HG02885 (cell line): Measurements from ENCODE around the gene ARF1.
A peak's percentile ranks its signal among the peaks of the same experiment; 100 is the strongest.

Source experiments
- ATAC-seq: cut with Tn5 transposase; IDR thresholded peaks from one replicate; pipeline ENCODE4 v1.9.1; 2021; ENCODE audit warnings: mild to moderate bottlenecking; ENCODE audit not compliant: unreplicated experiment, poor library complexity

The ARF1 gene

DNA sequence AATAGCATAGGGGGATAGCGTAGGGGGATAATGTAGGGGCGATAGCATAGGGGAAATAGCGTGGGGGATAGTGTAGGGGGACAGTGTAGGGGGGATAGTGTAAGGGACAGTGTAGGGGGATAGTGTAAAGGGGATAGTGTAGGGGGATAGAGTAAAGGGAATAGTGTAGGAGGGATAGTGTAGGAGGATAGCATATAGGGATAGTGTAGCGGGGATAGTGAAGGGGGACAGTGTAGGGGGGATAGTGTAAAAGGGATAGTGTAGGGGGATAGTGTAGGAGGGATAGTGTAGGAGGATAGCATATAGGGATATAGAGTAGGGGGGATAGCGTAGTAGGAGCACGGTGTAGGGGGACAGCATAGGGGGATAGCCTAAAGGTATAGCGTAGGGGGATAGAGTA is 14.1 kb upstream of the ARF1 start:
- no peak for ATAC-seq

DNA sequence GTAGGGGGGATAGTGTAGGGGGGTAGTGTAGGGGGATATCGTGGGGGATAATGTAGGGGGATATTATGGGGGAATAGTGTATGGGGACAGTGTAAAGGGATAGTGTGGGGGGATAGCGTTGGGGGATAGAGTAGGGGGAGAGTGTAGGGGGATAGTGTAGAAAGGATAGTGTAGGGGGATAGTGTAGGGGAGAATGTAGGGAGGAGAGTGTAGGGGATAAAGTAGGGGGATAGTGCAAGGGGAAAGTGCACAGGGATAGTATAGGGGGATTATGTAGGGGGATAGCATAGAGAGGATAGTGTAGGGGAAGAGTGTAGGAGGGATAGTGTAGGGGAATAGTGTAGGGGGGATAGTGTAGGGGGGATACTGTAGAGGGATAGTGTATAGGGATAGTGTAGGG is 12.3 kb upstream of the ARF1 start:
- ATAC-seq = no peak

GRCh38 chr1:228070851-228071250 is 11.7 kb upstream of the ARF1 start:
- no peak for ATAC-seq

DNA sequence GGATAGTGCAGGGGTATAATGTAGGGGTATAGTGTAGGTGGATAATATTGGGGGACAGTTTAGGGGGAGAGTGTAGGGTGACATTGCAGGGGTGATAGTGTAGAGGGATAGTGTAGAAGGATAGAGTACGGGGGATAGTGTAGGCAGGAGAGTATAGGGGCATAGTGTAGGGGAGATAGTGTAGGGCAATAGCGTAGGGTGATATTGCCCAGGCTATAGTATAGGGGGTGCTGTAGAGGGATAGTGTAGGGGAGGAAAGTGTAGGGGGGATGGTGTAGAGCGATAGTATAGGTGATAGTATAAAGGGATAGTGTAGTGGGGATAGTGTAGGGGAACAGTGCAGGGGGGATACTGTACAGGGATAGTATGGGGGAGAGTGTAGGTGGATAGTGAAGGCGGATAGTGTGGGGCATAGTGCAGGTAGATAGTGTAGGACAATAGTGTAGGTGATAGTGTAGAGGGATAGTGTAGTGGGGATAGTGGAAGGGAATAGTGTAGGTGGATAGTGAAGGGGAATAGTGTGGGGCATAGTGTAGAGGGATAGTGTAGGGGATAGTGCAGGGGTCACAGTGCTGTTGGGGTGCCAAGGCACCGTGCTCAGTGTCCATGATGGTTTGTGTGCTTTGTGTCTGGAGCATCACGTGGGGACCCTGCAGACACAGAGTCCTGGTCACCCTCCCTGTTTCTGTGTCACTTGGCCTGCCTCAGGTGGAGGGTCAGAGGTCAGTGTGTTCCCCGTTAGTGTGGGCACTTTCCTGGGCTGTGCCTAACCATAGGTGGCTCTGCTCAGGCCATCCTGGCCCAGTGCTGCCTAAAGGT is 10.5 kb upstream of the ARF1 start:
- ATAC-seq = no peak

DNA sequence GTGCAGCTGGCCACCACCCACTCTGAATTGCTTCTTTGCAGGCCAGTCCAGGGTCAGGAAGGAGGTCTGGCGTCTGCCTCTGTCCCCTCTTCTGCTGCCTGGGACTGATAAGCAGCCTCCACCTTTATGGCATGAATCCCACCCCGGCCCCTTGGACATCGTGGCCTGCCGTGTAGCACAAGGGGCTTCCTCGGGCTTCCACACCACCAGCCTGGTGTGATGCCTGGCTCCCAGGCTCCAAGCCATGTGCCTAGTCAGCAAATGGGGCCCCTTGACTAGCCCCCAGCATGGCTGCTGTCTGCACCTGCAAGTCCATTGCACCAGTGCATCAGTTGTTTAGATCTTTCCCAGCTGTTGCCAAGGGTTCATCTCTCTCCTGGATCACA is 9.9 kb upstream of the ARF1 start:
- no peak for ATAC-seq

DNA sequence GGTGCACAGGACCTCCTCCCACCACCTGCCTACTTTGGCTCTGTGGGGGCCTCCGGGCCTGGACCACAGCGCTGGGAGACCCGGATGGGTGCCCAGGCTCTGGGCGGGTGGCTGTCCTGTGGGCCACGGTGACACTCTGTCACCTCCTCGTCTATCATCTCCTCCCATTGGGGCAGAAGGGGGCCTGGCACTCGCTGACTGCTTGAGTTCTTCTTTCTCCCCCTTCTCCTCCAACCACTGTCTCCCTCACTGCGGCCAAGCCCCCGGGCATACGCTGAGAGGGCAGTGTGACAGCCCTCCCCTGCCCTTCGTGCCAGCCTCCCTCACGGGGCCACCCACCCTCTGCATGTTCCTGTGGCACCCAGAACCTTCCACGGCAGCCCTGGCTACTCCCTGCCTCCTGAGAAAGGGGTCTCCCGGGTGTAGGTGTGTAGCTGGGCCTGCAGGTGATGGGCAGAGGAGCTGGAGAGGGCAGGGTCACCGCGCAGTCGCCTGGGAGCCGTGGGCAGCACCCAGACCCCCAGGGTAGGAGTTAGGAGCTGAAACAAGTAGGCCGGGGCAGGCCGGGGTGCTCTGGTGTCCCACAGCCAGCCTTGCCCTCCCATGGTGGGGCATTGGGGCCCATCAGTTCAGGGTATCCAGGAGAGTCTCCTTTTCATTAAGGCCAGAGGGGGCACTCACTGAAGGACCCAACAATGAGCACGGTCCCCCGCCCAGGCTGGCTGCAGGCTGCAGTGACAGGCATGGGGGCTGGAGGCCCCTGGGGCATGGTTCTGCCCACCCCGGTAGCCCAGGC is 9.2 kb upstream of the ARF1 start:
- no peak for ATAC-seq

- no peak for ATAC-seq
Observed at GRCh38 chr1:228073857-228074545, 8.5 kb upstream of the ARF1 start.

DNA sequence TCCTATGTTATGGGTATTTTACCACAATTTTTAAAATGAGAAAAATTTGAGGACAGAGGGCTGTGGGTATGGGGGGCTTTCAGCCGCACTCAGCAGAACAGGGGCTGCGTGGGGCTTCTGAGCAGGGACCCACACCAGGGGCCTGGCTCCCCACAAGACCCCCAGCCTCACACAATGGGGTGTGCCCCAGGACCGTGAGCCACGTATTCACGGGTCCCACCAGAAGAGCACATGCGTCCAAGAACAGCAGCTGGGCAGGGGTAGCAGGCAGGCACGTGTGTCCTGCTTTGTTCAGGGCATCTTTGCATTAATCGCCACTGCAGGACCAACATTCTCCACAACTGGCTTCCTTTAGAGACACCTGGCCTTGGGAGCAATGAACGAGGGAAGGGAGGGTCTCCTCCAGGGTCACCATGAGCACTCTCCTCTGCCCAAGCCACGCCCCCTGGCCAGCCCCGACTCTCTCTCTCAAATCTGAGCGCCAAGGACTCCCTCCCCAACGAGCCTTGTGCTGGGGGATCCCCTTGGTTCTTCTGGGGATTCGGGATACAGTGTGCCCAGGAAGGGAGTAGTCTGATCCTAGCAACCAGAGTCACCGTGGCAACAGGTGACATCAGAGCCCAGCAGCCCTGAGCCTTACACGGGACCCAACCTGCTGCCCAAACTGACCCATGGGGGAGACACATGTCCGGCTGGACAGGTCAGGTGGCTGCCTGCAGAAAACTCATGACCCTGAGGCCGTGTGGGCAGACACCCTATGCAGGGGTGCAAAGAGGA is 7.4 kb upstream of the ARF1 start:
- no peak for ATAC-seq

DNA sequence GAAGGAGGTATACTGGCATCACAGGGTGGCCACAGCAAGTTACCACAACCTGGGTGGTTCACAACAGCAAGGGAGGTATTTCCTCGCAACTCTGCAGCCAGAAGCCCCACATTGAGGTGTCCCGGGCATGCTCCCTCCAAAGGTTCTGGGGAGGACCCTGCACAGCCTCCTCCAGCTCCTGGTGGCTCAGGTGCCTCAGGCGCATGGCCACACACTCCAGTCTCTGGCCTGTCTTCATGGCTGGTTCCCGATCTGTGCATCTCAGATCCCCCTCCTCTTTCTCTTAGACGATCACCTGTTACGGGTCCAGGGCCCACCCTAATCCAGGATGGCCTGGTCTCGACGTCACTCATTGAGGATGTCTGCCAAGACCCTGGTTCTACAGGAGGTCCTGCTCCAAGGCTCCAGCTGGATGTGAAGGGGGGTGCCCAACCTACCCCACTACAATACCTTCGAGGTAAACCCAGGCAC is 6.7 kb upstream of the ARF1 start:
- no peak for ATAC-seq

GRCh38 chr1:228076796-228077430 is 5.6 kb upstream of the ARF1 start:
- ATAC-seq = no peak

DNA sequence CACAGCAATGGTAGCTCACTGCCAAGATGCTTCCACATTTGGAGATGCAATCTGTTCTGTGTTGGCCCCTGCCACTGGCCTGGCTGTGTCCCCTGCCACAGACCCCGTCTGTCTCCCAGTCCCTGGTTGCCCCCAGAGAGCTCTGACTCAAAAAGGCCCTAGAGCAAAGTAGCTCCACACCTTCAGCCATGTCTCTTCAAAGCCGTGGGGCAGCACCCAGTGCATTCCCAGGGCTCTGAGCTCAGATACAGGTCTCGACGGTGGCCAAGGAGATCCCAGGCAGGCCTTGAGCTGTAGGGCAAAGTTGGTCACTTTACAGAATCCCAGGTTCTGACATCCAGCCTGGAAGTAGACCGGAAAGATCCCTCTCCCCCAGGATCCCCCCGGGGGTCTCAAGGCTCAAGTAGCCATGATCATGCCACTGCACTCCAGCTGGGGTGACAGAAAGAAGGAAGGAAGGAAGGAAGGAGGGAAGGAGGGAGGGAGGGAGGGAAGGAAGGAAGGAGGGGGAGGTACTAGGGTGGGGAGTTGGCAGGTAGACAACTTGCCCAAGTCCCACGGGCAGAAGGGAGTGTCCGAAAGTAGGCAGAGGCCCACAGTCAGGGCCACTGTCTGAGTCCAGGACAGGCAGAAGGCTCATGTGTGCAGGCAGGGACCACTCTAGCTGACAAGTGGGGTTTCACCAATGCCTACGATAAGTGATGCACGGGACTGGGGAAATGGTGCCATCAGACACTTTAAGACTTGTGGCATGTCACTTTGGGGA is 4.8 kb upstream of the ARF1 start:
- ATAC-seq = no peak

GRCh38 chr1:228079013-228079412 is 3.5 kb upstream of the ARF1 start:
- no peak for ATAC-seq

- no peak for ATAC-seq
Observed at GRCh38 chr1:228079601-228080263, 2.8 kb upstream of the ARF1 start.

DNA sequence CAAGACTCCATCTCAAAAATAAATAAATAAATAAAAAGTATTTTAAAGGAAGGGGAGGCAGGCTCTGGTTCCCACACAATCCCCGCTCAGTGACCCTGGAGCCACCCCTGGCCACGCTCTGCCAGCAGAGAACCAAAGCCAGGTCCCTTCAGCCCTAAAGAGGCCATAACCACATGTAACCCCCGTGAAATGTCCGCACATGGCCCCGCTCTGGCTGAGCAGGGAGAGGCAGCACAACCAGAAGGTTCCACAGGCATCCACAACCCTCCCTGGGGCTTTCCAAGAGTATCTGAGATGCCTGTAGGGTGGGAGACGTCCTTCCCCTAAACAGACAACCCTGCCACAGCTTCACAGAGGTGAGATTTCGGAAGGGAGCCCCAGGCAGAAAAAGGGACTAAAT is 1.4 kb upstream of the ARF1 start:
- no peak for ATAC-seq

GRCh38 chr1:228081578-228082213 is 812 bp upstream of the ARF1 start:
- peak; percentile 10 for ATAC-seq

DNA sequence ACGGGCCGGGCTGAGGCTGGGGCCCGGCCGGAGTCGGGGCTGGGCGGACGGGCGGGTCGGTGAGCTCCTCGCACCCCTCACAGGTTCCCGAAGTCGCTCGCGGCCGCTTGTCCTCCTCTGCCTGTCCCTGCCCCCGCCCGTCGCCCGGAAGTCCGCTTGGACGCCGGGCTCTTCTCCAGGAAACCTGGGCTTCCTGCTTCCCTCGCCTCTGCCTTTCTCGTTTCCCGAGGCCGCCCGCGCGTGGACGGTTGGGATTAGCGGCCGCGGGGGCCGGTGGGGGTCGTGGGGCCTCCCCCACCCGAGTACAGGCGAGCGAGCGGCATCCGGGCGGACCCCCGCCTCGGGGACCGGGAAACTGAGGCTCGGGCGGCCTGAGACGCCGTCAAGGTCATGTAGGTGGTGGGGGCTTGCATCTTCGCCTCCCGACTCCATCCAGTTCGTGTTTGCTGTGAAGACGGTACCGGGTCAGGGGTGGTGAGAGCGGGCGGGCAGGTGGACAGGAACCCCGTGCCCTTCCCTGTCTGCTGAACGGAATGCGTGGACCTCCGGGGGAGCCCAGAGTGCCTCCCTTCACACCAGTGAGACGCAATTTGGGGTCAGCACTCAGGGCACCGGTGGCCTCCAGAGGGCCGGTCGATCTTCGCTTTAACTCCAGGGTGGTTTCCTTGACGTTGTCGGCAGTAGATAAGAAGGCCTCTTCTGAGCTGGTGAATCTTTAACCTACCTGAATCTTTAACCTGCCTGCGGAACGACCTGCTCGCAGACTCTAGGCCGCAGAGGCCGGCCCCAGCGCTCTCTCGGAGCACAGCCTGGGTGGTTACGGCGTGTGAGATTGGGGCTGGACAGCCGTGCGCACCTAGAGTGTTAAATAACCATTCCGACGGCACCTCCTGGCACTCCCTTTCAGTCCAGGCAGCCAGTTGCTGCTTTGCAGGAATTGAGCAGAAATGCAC is 686 bp downstream of the ARF1 start:
- peak; percentile 22 for ATAC-seq

DNA sequence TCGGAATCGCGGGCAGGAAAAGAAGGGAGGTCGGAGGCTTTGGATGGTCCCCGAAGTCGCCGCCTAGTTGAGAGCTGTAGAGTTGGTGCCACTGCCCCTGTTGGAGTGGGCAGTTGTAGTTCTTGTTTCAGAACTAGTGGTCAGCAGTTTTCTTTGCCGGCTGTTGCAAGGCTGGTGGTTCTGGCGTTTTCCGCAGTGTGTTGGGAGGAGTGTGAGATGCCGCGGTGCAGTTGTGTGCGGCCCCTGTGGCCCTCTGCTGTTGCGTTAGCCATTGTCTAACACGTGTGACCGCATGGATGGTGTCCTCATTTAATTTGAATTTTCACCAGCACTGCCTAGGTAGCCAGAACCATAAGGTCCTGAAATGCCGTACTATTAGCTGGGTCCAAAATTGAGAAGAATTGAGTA is 1.4 kb downstream of the ARF1 start:
- no peak for ATAC-seq
